AG09309 (cell line): ENCODE measurements around the gene CDK17.
"Not testable (repeated sequence)": the region's sequence is repeated elsewhere in the genome, so short reads cannot be mapped to it uniquely, and the experiment has no call there.

Source experiments
- DNase-seq: peaks from one replicate; pipeline ENCODE4 v3.0.0-alpha.2; 2010; ENCODE audit warnings: low read depth
- H3K4me3 ChIP-seq: 2 replicates; pipeline ENCODE4 v1.5.1; 2011; ENCODE audit warnings: mild to moderate bottlenecking, low read depth, low read length, moderate library complexity; ENCODE audit not compliant: control insufficient read depth
- CTCF ChIP-seq: IDR thresholded peaks from 2 replicates; pipeline ENCODE4 v1.5.1; 2011; ENCODE audit warnings: mild to moderate bottlenecking, low read depth, low read length, inconsistent platforms; ENCODE audit not compliant: insufficient read depth, control insufficient read depth; ENCODE audit errors: missing control alignments

Gene CDK17

GRCh38 chr12:96327889-96328288 lies 72.3 kb downstream of the CDK17 start:
- no peak overlapping the region for H3K4me3 ChIP-seq

GRCh38 chr12:96327346-96327745 lies 72.9 kb downstream of the CDK17 start:
- TF ChIP-seq CTCF: no peak
- DNase-seq: no peak
- H3K4me3 ChIP-seq: no peak overlapping the region

More at GRCh38 chr12:96327889-96328288, 72.3 kb downstream of the CDK17 start:
- DNase-seq: no peak
- no peak for TF ChIP-seq CTCF

- no peak overlapping the region for H3K4me3 ChIP-seq
- no peak for DNase-seq
- no peak for TF ChIP-seq CTCF
Observed at GRCh38 chr12:96326628-96327227, 73.5 kb downstream of the CDK17 start.

GRCh38 chr12:96323906-96324305 lies 76.3 kb downstream of the CDK17 start:
- TF ChIP-seq CTCF: no peak

GRCh38 chr12:96322720-96323119 lies 77.5 kb downstream of the CDK17 start:
- no peak overlapping the region for H3K4me3 ChIP-seq

More at GRCh38 chr12:96323906-96324305, 76.3 kb downstream of the CDK17 start:
- no peak overlapping the region for H3K4me3 ChIP-seq
- no peak for DNase-seq

GRCh38 chr12:96321941-96322340 lies 78.3 kb downstream of the CDK17 start:
- no peak overlapping the region for H3K4me3 ChIP-seq
- TF ChIP-seq CTCF: no peak
- no peak for DNase-seq

More at GRCh38 chr12:96322720-96323119, 77.5 kb downstream of the CDK17 start:
- TF ChIP-seq CTCF: no peak
- DNase-seq: no peak

- DNase-seq: not testable (repeated sequence)
Observed at GRCh38 chr12:96317801-96318200, 82.4 kb downstream of the CDK17 start.

GRCh38 chr12:96315741-96316481 lies 84.3 kb downstream of the CDK17 start:
- H3K4me3 ChIP-seq, DNase-seq: not testable (repeated sequence)

More at GRCh38 chr12:96317801-96318200, 82.4 kb downstream of the CDK17 start:
- H3K4me3 ChIP-seq: not testable (repeated sequence)
